Measurements from ENCODE around the gene TNRC6B.
"Not testable (repeated sequence)": the region's sequence is repeated elsewhere in the genome, so short reads cannot be mapped to it uniquely, and the experiment has no call there.

TNRC6B gene

GRCh38 chr22:40276996-40277823 lies 99.5 kb downstream of the TNRC6B start:
- no peak for DNase-seq (ENCODE audit: low read depth in 2 of 2)

- DNase-seq (ENCODE audit: low read depth in 2 of 2), result no peak
These were observed 101.3 kb downstream of the TNRC6B start for GRCh38 chr22:40279017-40279416.

GRCh38 chr22:40281717-40282116 lies 104.0 kb downstream of the TNRC6B start:
- no peak for DNase-seq (ENCODE audit: low read depth in 2 of 2)

GRCh38 chr22:40285513-40285912 lies 107.8 kb downstream of the TNRC6B start:
- DNase-seq (ENCODE audit: low read depth in 2 of 2), result no peak

GRCh38 chr22:40289991-40290459 lies 112.3 kb downstream of the TNRC6B start:
- peak; percentile 48 to 51 for DNase-seq (ENCODE audit: low read depth in 2 of 2)

- no peak for DNase-seq (ENCODE audit: low read depth in 2 of 2)
These were observed 112.8 kb downstream of the TNRC6B start for GRCh38 chr22:40290516-40290915.

GRCh38 chr22:40294696-40295095 lies 117.0 kb downstream of the TNRC6B start:
- no peak for DNase-seq (ENCODE audit: low read depth in 2 of 2)

GRCh38 chr22:40300316-40300715 lies 122.6 kb downstream of the TNRC6B start:
- no peak for DNase-seq (ENCODE audit: low read depth in 2 of 2)

GRCh38 chr22:40300884-40301672 lies 123.4 kb downstream of the TNRC6B start:
- no peak for DNase-seq (ENCODE audit: low read depth in 2 of 2)

- no peak for DNase-seq (ENCODE audit: low read depth in 2 of 2)
These were observed 124.4 kb downstream of the TNRC6B start for GRCh38 chr22:40302149-40302548.

GRCh38 chr22:40305625-40306024 lies 127.9 kb downstream of the TNRC6B start:
- DNase-seq (ENCODE audit: low read depth in 2 of 2), result no peak

GRCh38 chr22:40308999-40309573 lies 131.4 kb downstream of the TNRC6B start:
- no peak for DNase-seq (ENCODE audit: low read depth in 2 of 2)

GRCh38 chr22:40309631-40310030 lies 131.9 kb downstream of the TNRC6B start:
- DNase-seq (ENCODE audit: low read depth in 2 of 2), result no peak

- no peak for DNase-seq (ENCODE audit: low read depth in 2 of 2)
These were observed 132.5 kb downstream of the TNRC6B start for GRCh38 chr22:40310081-40310767.

GRCh38 chr22:40310768-40311120 lies 133.0 kb downstream of the TNRC6B start:
- DNase-seq (ENCODE audit: low read depth in 2 of 2), result no peak

- DNase-seq (ENCODE audit: low read depth in 2 of 2), result not testable (repeated sequence)
These were observed 133.9 kb downstream of the TNRC6B start for GRCh38 chr22:40311646-40312045.

GRCh38 chr22:40312050-40312449 lies 134.3 kb downstream of the TNRC6B start:
- DNase-seq (ENCODE audit: low read depth in 2 of 2), result no peak

GRCh38 chr22:40313007-40313406 lies 135.3 kb downstream of the TNRC6B start:
- no peak for DNase-seq (ENCODE audit: low read depth in 2 of 2)

GRCh38 chr22:40314041-40314440 lies 136.3 kb downstream of the TNRC6B start:
- no peak for DNase-seq (ENCODE audit: low read depth in 2 of 2)

- no peak for DNase-seq (ENCODE audit: low read depth in 2 of 2)
These were observed 143.0 kb downstream of the TNRC6B start for GRCh38 chr22:40320687-40321086.

GRCh38 chr22:40322021-40322420 lies 144.3 kb downstream of the TNRC6B start:
- no peak for DNase-seq (ENCODE audit: low read depth in 2 of 2)

Data from stimulated activated CD4-positive, alpha-beta T cell treated with anti-CD3 and anti-CD28 coated beads, Interleukin-12 subunit alpha, Interleukin-12 subunit beta, amount 100 ng/mL, for 24 hours (primary cell).